Measurements from ENCODE around the gene SACS. TPM values are rescaled to one million over a fixed set of nuclear protein-coding genes. Genes with fewer than 3 reads are reported as not detected.

Gene SACS
- total RNA-seq, 4 donors from 2014 or later, result 4.4 to 7.6 (median 5.5) TPM

DNA sequence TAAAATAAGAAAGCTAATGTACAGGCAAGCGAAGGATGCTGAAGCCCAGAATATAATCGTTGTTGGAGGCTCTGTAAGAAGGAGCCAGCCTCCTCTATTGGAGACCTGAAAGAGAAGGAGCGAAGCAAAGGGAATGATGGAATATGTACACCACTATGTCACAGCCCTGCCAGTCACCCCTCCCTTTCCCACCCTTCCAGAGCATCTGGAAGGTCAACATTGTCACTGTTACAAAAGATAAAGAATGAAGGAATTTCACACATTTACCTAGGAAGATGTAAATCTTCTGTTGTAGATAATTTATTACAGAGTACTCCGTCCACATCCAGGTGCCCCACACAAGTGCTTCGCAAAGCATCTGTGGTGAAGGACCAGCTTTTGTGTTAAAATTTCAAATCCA lies 39.7 kb upstream of the SACS start:
- WGBS, 2 donors (ENCODE audit: low coverage in 1 of 2), result 74 to 86% methylated on average over 5 of the region's 5 CpGs
- in situ Hi-C loops (cut with MboI; ENCODE audit: low pct_ligation_motif_present in 1 of 4, low pct_unique_long_range_greater_than_20kb in 1 of 4, low sequenced_read_pairs in 3 of 4), result loop anchor here in 1 of 4 donors (25.0 kb wide), 1 partner anchor 389 kb away; no protein-coding TSS in a partner anchor
- Histone ChIP-seq H3K27ac (no peak overlapping the region), H3K27me3 (no peaks in the 10 kb centered on the region), H3K36me3 (no peaks in the 10 kb centered on the region), H3K9me3 (no peaks in the 10 kb centered on the region), H3K4me1 (no peaks in the 10 kb centered on the region), H3K4me3 (no peak overlapping the region)
- no peak for DNase-seq
- intact Hi-C loops (cut with DNase I; ENCODE audit: low total_unique reads), result no loop called here
- TF ChIP-seq, protein P1, sequence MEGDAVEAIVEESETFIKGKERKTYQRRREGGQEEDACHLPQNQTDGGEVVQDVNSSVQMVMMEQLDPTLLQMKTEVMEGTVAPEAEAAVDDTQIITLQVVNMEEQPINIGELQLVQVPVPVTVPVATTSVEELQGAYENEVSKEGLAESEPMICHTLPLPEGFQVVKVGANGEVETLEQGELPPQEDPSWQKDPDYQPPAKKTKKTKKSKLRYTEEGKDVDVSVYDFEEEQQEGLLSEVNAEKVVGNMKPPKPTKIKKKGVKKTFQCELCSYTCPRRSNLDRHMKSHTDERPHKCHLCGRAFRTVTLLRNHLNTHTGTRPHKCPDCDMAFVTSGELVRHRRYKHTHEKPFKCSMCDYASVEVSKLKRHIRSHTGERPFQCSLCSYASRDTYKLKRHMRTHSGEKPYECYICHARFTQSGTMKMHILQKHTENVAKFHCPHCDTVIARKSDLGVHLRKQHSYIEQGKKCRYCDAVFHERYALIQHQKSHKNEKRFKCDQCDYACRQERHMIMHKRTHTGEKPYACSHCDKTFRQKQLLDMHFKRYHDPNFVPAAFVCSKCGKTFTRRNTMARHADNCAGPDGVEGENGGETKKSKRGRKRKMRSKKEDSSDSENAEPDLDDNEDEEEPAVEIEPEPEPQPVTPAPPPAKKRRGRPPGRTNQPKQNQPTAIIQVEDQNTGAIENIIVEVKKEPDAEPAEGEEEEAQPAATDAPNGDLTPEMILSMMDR (IDR thresholded peaks at IDR 0.05), result no peak
- TF ChIP-seq POLR2AphosphoS5 (IDR thresholded peaks at IDR 0.05), result no peak
- no peak for TF ChIP-seq POLR2A (IDR thresholded peaks at IDR 0.05)
- TF ChIP-seq EP300 (IDR thresholded peaks at IDR 0.05; ENCODE audit: low read depth), result no peak

DNA sequence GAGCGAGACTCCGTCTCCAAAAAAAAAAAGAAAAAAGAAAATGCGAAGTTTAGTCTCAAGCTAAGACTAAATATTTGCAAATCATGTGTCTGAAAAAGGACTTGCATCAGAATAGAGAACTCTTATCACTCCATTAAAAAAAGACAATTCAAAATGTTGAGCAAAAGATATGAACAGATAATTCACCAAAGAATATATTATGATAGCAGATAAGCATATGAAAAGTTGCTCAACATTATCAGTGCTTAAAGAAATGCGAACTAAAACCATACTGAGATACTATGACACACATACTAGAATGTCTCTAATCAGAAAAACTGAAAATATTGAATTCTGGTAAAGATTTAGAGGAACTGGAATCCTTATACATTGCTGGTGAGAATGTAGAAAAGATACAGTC lies 38.7 kb upstream of the SACS start:
- no peak overlapping the region for H3K4me3 ChIP-seq
- WGBS, 2 donors (ENCODE audit: low coverage in 1 of 2), result 83 to 98% methylated on average over 4 of the region's 4 CpGs
- H3K9me3 ChIP-seq, result no peaks in the 10 kb centered on the region
- H3K27ac ChIP-seq, result no peak overlapping the region
- intact Hi-C loops (cut with DNase I; ENCODE audit: low total_unique reads) (no loop called here), in situ Hi-C loops (cut with MboI; ENCODE audit: low pct_ligation_motif_present in 1 of 4, low pct_unique_long_range_greater_than_20kb in 1 of 4, low sequenced_read_pairs in 3 of 4) (loop anchor here in 1 of 4 donors (25.0 kb wide), 1 partner anchor 390 kb away; no protein-coding TSS in a partner anchor)
- no peaks in the 10 kb centered on the region for H3K27me3 ChIP-seq
- no peaks in the 10 kb centered on the region for H3K36me3 ChIP-seq
- H3K4me1 ChIP-seq, result peaks cover 0 to 2% (median 1%) of the 10 kb centered on the region in 4 donors
- no peak for TF ChIP-seq POLR2AphosphoS5 (IDR thresholded peaks at IDR 0.05)
- TF ChIP-seq, protein P1 (IDR thresholded peaks at IDR 0.05), result no peak
- TF ChIP-seq POLR2A (IDR thresholded peaks at IDR 0.05), result no peak
- TF ChIP-seq EP300 (IDR thresholded peaks at IDR 0.05; ENCODE audit: low read depth), result no peak
- DNase-seq, result no peak

DNA sequence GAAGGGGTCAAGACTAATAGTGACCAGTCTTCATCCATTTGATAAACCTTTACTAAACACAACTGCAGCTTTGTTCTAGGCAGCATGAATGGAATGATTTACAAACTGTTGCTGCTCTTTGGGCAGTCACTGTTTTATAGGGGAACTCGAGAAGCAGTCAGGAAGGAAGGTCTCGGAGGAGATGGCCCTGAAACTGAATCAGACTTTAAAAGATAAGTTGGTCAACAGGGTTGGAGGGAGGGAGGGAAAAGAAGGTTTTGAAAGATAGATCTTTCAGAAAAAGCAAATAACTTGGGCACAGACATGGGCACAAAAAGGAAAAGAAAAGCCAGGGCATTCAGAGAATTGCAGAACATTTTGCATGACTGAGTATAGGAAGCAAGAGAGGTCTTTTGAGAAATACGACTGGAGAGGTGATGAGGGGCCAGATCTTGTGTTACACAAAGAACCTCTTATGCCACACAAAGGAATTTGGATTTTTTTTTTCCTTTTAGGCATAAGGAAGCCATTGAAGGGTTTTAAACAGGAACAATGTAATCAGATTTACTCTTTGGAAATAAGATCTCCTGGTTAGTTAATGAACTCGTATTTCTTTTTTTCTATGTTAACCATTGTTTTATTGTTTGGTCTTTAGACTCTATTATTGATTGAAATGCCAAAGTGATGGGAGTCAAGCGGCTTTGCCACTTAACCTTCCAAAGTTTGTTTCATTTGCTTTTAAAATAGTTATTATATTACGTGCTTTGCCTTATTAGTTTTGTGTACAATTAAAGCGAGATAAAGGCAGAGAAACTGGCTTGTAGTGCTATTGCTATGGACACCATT lies 37.5 kb upstream of the SACS start:
- in situ Hi-C loops (cut with MboI; ENCODE audit: low pct_ligation_motif_present in 1 of 4, low pct_unique_long_range_greater_than_20kb in 1 of 4, low sequenced_read_pairs in 3 of 4), result loop anchor here in 1 of 4 donors (25.0 kb wide), 1 partner anchor 391 kb away; no protein-coding TSS in a partner anchor
- H3K27ac ChIP-seq, result no peak overlapping the region
- intact Hi-C loops (cut with DNase I; ENCODE audit: low total_unique reads), result no loop called here
- WGBS, 2 donors (ENCODE audit: low coverage in 1 of 2), result 56 to 59% methylated on average over 7 of the region's 7 CpGs
- H3K27me3 ChIP-seq, result peaks cover 3% of the 10 kb centered on the region
- H3K4me1 ChIP-seq, result peaks cover 0 to 12% (median 6%) of the 10 kb centered on the region in 4 donors
- TF ChIP-seq EP300 (IDR thresholded peaks at IDR 0.05; ENCODE audit: low read depth) (no peak), POLR2AphosphoS5 (IDR thresholded peaks at IDR 0.05) (no peak), POLR2A (IDR thresholded peaks at IDR 0.05) (no peak)
- TF ChIP-seq, protein P1 (IDR thresholded peaks at IDR 0.05), result no peak
- H3K36me3 ChIP-seq, result no peaks in the 10 kb centered on the region
- no peak for DNase-seq
- no peaks in the 10 kb centered on the region for H3K9me3 ChIP-seq
- H3K4me3 ChIP-seq, result no peak overlapping the region

DNA sequence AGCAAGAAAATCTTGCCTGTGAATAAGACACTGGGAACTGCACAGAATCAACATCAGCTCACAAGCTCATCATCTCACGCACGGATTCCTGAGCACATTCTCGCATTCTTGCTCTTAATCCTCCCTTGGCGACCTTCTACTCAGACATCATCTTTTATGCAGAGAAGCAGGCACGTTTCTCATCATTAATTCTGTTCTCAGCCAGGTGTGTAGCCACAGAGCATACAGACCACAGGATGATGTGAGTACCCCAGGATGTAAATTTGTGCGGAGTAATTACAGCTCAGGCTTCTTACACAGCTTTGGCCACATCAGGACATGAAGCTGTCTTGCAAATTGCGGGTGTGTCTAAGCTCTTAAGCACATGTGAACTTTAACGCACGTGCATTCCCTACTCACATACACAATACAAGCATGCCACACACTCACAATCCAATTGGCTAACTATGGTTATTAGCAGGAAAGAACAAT lies 36.5 kb upstream of the SACS start:
- TF ChIP-seq EP300 (IDR thresholded peaks at IDR 0.05; ENCODE audit: low read depth) (no peak), POLR2A (IDR thresholded peaks at IDR 0.05) (no peak), POLR2AphosphoS5 (IDR thresholded peaks at IDR 0.05) (no peak)
- TF ChIP-seq, protein P1 (IDR thresholded peaks at IDR 0.05), result no peak
- no peak overlapping the region for H3K27ac ChIP-seq
- H3K4me1 ChIP-seq, result peaks cover 0 to 13% (median 9%) of the 10 kb centered on the region in 4 donors
- 31 to 55% methylated on average over 6 to 9 of the region's 9 CpGs for WGBS, 2 donors (ENCODE audit: low coverage in 1 of 2)
- in situ Hi-C loops (cut with MboI; ENCODE audit: low pct_ligation_motif_present in 1 of 4, low pct_unique_long_range_greater_than_20kb in 1 of 4, low sequenced_read_pairs in 3 of 4) (loop anchor here (10.0 to 25.0 kb wide), 2 partner anchors 392 to 405 kb away; no protein-coding TSS in a partner anchor), intact Hi-C loops (cut with DNase I; ENCODE audit: low total_unique reads) (loop anchor here (10.0 kb wide), 1 partner anchor 405 kb away; no protein-coding TSS in a partner anchor)
- H3K36me3 ChIP-seq, result no peaks in the 10 kb centered on the region
- H3K9me3 ChIP-seq, result no peaks in the 10 kb centered on the region
- peaks cover 7% of the 10 kb centered on the region for H3K27me3 ChIP-seq
- H3K4me3 ChIP-seq, result no peak overlapping the region
- no peak for DNase-seq
